Measurements from ENCODE around the gene CA5A. TPM values are rescaled to one million over a fixed set of nuclear protein-coding genes. Genes with fewer than 3 reads are reported as not detected.

Gene CA5A
- polyA plus RNA-seq, 2 of the 4 experiments (the other 2 are of a cell fraction): not detected

DNA sequence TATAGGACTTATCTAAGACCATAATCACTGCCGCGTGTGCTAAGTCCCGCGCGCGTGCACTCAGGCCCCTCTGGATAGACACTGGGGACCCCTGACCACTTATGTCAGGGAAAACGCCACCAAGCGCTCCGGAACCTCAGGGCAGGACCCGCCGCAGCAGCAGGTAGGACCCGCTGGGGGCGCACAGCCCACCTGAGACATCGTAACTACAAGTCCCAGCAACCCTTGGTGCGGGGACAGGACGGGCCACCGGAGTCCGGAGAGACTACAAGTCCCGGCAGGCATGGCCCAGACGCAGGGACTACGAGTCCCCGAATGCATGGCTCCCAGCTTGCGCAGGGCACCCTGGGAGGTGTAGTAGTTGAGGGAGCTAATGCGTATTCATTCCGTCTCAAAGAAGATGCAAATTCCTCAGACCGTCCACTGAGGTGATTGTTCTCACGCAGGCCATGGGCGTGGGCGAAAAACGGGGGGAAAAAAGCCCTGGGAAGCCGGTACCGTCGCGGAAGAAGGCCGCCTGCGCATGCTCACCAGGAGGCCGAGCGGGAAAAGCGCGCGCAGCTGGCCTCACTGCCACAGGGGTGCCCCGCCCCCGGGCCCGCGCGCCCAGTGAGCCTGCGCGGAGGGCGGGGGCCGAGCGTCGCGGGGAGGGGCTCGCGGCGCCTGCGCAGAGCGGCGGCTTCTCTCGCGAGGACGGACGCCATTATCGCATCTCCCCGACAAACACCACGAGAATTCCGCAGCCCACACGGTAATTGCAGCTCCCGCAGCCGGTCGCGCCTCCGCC is 14.6 kb upstream of the CA5A start, which contains the start of gene BANP (continued):
- TF ChIP-seq, protein P1, sequence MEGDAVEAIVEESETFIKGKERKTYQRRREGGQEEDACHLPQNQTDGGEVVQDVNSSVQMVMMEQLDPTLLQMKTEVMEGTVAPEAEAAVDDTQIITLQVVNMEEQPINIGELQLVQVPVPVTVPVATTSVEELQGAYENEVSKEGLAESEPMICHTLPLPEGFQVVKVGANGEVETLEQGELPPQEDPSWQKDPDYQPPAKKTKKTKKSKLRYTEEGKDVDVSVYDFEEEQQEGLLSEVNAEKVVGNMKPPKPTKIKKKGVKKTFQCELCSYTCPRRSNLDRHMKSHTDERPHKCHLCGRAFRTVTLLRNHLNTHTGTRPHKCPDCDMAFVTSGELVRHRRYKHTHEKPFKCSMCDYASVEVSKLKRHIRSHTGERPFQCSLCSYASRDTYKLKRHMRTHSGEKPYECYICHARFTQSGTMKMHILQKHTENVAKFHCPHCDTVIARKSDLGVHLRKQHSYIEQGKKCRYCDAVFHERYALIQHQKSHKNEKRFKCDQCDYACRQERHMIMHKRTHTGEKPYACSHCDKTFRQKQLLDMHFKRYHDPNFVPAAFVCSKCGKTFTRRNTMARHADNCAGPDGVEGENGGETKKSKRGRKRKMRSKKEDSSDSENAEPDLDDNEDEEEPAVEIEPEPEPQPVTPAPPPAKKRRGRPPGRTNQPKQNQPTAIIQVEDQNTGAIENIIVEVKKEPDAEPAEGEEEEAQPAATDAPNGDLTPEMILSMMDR (IDR thresholded peaks at IDR 0.05): peak; percentile 14; the same call in 1 of the 3 replicates
- no peak for TF ChIP-seq ZNF302 (CRISPR knock-in tag; IDR thresholded peaks at IDR 0.05)
- TF ChIP-seq, protein P2, sequence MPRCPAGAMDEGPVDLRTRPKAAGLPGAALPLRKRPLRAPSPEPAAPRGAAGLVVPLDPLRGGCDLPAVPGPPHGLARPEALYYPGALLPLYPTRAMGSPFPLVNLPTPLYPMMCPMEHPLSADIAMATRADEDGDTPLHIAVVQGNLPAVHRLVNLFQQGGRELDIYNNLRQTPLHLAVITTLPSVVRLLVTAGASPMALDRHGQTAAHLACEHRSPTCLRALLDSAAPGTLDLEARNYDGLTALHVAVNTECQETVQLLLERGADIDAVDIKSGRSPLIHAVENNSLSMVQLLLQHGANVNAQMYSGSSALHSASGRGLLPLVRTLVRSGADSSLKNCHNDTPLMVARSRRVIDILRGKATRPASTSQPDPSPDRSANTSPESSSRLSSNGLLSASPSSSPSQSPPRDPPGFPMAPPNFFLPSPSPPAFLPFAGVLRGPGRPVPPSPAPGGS (IDR thresholded peaks at IDR 0.05): no peak
- peak; percentile 74 for TF ChIP-seq POLR2A (IDR thresholded peaks at IDR 0.05; ENCODE audit: low read length)
- no peak for TF ChIP-seq HEYL (CRISPR knock-in tag; IDR thresholded peaks at IDR 0.05)
- TF ChIP-seq, protein P3, sequence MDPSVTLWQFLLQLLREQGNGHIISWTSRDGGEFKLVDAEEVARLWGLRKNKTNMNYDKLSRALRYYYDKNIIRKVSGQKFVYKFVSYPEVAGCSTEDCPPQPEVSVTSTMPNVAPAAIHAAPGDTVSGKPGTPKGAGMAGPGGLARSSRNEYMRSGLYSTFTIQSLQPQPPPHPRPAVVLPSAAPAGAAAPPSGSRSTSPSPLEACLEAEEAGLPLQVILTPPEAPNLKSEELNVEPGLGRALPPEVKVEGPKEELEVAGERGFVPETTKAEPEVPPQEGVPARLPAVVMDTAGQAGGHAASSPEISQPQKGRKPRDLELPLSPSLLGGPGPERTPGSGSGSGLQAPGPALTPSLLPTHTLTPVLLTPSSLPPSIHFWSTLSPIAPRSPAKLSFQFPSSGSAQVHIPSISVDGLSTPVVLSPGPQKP (IDR thresholded peaks at IDR 0.05; ENCODE audit: low read depth, low read length): no peak
- TF ChIP-seq, protein P4, sequence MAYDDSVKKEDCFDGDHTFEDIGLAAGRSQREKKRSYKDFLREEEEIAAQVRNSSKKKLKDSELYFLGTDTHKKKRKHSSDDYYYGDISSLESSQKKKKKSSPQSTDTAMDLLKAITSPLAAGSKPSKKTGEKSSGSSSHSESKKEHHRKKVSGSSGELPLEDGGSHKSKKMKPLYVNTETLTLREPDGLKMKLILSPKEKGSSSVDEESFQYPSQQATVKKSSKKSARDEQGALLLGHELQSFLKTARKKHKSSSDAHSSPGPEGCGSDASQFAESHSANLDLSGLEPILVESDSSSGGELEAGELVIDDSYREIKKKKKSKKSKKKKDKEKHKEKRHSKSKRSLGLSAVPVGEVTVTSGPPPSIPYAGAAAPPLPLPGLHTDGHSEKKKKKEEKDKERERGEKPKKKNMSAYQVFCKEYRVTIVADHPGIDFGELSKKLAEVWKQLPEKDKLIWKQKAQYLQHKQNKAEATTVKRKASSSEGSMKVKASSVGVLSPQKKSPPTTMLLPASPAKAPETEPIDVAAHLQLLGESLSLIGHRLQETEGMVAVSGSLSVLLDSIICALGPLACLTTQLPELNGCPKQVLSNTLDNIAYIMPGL (CRISPR knock-in tag; IDR thresholded peaks at IDR 0.05; ENCODE audit: borderline replicate concordance): peak; percentile 44; the same call in 1 of the 2 replicates
- TF ChIP-seq CHD2 (IDR thresholded peaks at IDR 0.05; ENCODE audit: low read length, partially characterized antibody): peak; percentile 95
- peak; percentile 87; the same call in 1 of the 2 replicates for TF ChIP-seq MAZ (IDR thresholded peaks at IDR 0.05; ENCODE audit: borderline replicate concordance, low read depth, low read length)
- no peak for TF ChIP-seq MAFK (IDR thresholded peaks at IDR 0.05; ENCODE audit: partially characterized antibody)
- TF ChIP-seq HOXB13 (CRISPR knock-in tag; IDR thresholded peaks at IDR 0.05; ENCODE audit: low read depth): no peak
- TF ChIP-seq KDM1A (IDR thresholded peaks at IDR 0.05; ENCODE audit: low read depth): no peak
- peak; percentile 90 for TF ChIP-seq GATA3 (IDR thresholded peaks at IDR 0.05; ENCODE audit: borderline replicate concordance)

DNA sequence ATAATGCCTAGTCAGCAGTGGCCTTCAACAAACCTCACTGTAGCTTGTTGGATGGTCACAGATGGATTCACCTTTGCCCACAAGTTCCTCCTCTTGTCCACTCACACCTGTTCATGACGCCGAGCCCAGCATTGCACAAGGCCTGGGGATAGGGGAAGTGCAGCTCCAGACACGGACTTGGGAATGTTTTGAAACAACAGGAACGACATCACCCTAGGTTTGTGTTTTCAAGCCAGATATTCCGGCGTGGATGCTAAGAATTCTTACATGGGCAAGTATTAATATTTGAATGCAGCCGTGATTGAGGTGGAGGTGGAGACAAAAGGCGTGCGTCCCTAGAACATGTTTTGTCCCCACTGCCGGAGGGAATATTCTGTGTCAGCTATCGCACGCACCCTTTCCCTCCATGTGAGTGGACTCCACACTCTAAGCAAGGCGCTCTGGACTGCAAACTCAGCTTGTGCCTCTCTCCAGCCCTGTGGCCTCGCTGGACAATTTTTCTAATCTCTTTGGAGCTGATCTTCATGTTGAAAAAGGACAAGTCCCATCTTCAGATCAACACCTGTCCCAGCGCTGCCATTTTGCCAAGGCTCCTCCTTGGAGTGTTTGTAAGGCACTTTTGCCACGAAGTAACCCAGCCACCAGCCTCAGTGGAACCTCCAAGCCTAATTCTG is 12.9 kb upstream of the CA5A start:
- Histone ChIP-seq H3K4me1 (peaks cover 19% of the 10 kb centered on the region), H3K9me3 (no peaks in the 10 kb centered on the region), H3K4me2 (peak overlapping the region; percentile 79; the same call in 2 of the 3 replicates), H3K4me3 (peak overlapping the region; percentile 98; the same call in 1 of the 3 replicates), H3K27ac (peak overlapping the region; percentile 95 to 96)
- ChIA-PET POLR2A (no interaction called here), CTCF (interaction anchor here (0.7 to 1.4 kb wide), 2 partner anchors 25 to 32 kb away, joined by 3 to 5 read pairs; no protein-coding TSS in a partner anchor)
- ATAC-seq (no peak), FAIRE-seq (no peak), DNase-seq (ENCODE audit: low read depth in 1 of 2, low spot score in 1 of 2) (no peak)
- TF ChIP-seq MAFK (IDR thresholded peaks at IDR 0.05; ENCODE audit: partially characterized antibody) (peak; percentile 82), FOSB (CRISPR knock-in tag; IDR thresholded peaks at IDR 0.05) (no peak)
- WGBS (ENCODE audit: missing lambda C conversion rate): 91% methylated on average over 16 of the region's 16 CpGs

DNA sequence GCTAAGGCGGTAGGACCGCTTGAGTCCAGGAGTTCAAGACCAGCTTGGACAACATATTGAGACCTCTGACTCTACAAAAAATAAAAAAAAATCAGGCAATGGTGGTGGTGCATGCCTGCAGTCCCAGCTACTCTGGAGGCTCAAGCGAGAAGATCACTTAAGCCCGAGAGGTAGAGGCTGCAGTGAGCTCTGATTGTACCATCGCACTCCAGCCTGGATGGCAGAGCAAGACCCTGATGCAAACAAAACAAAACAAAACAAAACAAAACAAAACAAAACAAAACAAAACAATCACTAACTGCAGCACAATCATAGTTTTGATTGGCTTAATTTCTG is 12.4 kb upstream of the CA5A start:
- no peak for TF ChIP-seq JUN (IDR thresholded peaks at IDR 0.05)
- TF ChIP-seq GATA3 (IDR thresholded peaks at IDR 0.05; ENCODE audit: borderline replicate concordance): no peak
- TF ChIP-seq, protein P5, sequence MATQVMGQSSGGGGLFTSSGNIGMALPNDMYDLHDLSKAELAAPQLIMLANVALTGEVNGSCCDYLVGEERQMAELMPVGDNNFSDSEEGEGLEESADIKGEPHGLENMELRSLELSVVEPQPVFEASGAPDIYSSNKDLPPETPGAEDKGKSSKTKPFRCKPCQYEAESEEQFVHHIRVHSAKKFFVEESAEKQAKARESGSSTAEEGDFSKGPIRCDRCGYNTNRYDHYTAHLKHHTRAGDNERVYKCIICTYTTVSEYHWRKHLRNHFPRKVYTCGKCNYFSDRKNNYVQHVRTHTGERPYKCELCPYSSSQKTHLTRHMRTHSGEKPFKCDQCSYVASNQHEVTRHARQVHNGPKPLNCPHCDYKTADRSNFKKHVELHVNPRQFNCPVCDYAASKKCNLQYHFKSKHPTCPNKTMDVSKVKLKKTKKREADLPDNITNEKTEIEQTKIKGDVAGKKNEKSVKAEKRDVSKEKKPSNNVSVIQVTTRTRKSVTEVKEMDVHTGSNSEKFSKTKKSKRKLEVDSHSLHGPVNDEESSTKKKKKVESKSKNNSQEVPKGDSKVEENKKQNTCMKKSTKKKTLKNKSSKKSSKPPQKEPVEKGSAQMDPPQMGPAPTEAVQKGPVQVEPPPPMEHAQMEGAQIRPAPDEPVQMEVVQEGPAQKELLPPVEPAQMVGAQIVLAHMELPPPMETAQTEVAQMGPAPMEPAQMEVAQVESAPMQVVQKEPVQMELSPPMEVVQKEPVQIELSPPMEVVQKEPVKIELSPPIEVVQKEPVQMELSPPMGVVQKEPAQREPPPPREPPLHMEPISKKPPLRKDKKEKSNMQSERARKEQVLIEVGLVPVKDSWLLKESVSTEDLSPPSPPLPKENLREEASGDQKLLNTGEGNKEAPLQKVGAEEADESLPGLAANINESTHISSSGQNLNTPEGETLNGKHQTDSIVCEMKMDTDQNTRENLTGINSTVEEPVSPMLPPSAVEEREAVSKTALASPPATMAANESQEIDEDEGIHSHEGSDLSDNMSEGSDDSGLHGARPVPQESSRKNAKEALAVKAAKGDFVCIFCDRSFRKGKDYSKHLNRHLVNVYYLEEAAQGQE (IDR thresholded peaks at IDR 0.05): no peak
- POLR2A ChIA-PET: no interaction called here
- Histone ChIP-seq H3K4me2 (no peak overlapping the region), H3K27ac (no peak overlapping the region), H3K4me1 (peaks cover 15% of the 10 kb centered on the region), H3K4me3 (no peak overlapping the region), H3K9me3 (no peaks in the 10 kb centered on the region)
- CTCF ChIA-PET: interaction anchor here (0.6 kb wide), 1 partner anchor 74 kb away, joined by 3 read pairs; no protein-coding TSS in a partner anchor
- ATAC-seq: no peak
- WGBS (ENCODE audit: missing lambda C conversion rate): 92% methylated on average over 5 of the region's 5 CpGs
- no peak for FAIRE-seq
- DNase-seq (ENCODE audit: low read depth in 1 of 2, low spot score in 1 of 2): no peak

All from A549 (cell line).